SU-DHL-6 (cell line): ENCODE data around the gene ATP11A.

Experiments
- H2AFZ ChIP-seq: fragments of 200-600 bp; sonication (generic); 2 replicates; pipeline ENCODE4 v1.6.1; 2014; ENCODE audit warnings: low read depth, mild to moderate bottlenecking, moderate library complexity, mixed read lengths, antibody characterized with exemption, low read length; ENCODE audit not compliant: severe bottlenecking
- H3F3A ChIP-seq: fragments of 200-600 bp; shearing (Covaris generic); 2 replicates; pipeline ENCODE4 v1.6.0; 2016; ENCODE audit warnings: antibody characterized with exemption, mild to moderate bottlenecking; ENCODE audit not compliant: insufficient read depth
- H3K27ac ChIP-seq: fragments of 200-600 bp; sonication (generic); 2 replicates; pipeline ENCODE4 v1.5.1; 2016; ENCODE audit warnings: low read depth, mild to moderate bottlenecking, low read length, moderate library complexity, mixed read lengths
- H3K27me3 ChIP-seq: fragments of 200-600 bp; sonication (generic), shearing (Covaris generic); 2 replicates; pipeline ENCODE4 v1.6.0; 2014; ENCODE audit warnings: mild to moderate bottlenecking, low read length
- H3K36me3 ChIP-seq: fragments of 200-600 bp; sonication (generic); 2 replicates; pipeline ENCODE4 v1.6.1; 2014; ENCODE audit warnings: mild to moderate bottlenecking, low read length, mixed read lengths
- H3K4me2 ChIP-seq: fragments of 300-600, 200-600 bp; shearing (Covaris generic), sonication (generic); 2 replicates; pipeline ENCODE4 v1.6.0; 2014; ENCODE audit warnings: low read length, low read depth, mild to moderate bottlenecking; ENCODE audit not compliant: poor library complexity, severe bottlenecking
- H3K4me3 ChIP-seq: fragments of 200-600 bp; sonication (generic); 2 replicates; pipeline ENCODE4 v1.5.1; 2014; ENCODE audit warnings: antibody characterized with exemption, low read length, mild to moderate bottlenecking, mixed read lengths; ENCODE audit not compliant: insufficient read depth, poor library complexity, severe bottlenecking
- H3K79me2 ChIP-seq: fragments of 200-600 bp; sonication (generic); 2 replicates; pipeline ENCODE4 v1.6.1; 2014; ENCODE audit warnings: mild to moderate bottlenecking, low read length, moderate library complexity; ENCODE audit not compliant: insufficient read depth
- H3K9ac ChIP-seq: fragments of 200-600 bp; sonication (generic); 2 replicates; pipeline ENCODE4 v1.7.0; 2014; ENCODE audit warnings: mild to moderate bottlenecking, low read length
- H3K9me2 ChIP-seq: fragments of 200-600 bp; sonication (generic); replicated peaks from 2 replicates; pipeline ENCODE4 v1.6.1; 2014; ENCODE audit warnings: low read length; ENCODE audit not compliant: insufficient read depth
- H3K9me3 ChIP-seq: fragments of 200-600 bp; sonication (generic); 2 replicates; pipeline ENCODE4 v1.6.1; 2014; ENCODE audit warnings: low read length, mixed read lengths; ENCODE audit not compliant: insufficient read depth
- H4K20me1 ChIP-seq: fragments of 200-600 bp; sonication (generic); 2 replicates; pipeline ENCODE4 v1.6.1; 2014; ENCODE audit warnings: low read depth, mild to moderate bottlenecking, antibody characterized with exemption, low read length, moderate library complexity, mixed read lengths
- EZH2phosphoT487 ChIP-seq: fragments of 200-600 bp; sonication (generic), shearing (Covaris generic); conservative IDR thresholded peaks from 2 replicates; pipeline ENCODE4 v1.6.1; 2018; ENCODE audit warnings: mild to moderate bottlenecking, antibody characterized with exemption, low read length, moderate library complexity, mixed read lengths
- TF ChIP-seq, protein P1 (sequence below): fragments of 200-600 bp; sonication (generic); IDR thresholded peaks from one replicate; pipeline ENCODE4 v1.5.1; 2017; ENCODE audit warnings: antibody characterized with exemption, mild to moderate bottlenecking, low read length, moderate library complexity; ENCODE audit not compliant: insufficient read depth, poor library complexity, severe bottlenecking

ATP11A gene

DNA sequence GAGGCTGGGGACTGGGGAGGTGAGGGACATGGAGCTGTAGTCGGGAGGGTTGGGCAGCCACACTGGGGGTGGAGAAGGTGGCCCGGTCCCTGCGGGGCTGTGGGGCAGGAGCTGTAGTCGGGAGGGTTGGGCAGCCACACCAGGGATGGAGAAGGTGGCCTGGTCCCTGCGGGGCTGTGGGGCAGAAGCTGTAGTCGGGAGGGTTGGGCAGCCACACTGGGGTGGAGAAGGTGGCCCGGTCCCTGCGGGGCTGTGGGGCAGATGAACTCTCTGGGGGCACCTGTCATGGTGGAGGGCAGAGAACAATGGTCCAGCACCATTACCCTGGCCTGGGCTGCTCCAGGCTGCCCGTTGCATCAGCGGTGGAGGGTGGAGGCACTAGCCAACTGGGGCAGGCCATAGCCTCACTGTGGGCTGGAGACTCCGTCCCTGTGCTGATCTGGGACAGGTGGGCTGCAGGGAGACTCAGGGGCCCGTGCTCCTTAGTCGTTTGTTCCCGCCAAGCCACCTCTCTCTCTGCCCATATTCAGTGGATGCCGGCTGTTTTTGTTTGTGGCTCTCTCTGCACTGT, 51.4 kb downstream of the ATP11A start:
- H3K27ac ChIP-seq: no peak overlapping the region
- no peaks in the 10 kb centered on the region for H3K36me3 ChIP-seq
- no peaks in the 10 kb centered on the region for H3K9me2 ChIP-seq
- peaks cover 9% of the 10 kb centered on the region; the same call in 1 of the 2 replicates for H4K20me1 ChIP-seq
- H3K27me3 ChIP-seq: no peaks in the 10 kb centered on the region
- no peaks in the 10 kb centered on the region for H3K9me3 ChIP-seq
- H3F3A ChIP-seq: no peaks in the 10 kb centered on the region
- no peak overlapping the region for H3K4me3 ChIP-seq
- H3K9ac ChIP-seq: no peak overlapping the region
- H3K79me2 ChIP-seq: no peaks in the 10 kb centered on the region
- TF ChIP-seq, protein P1, sequence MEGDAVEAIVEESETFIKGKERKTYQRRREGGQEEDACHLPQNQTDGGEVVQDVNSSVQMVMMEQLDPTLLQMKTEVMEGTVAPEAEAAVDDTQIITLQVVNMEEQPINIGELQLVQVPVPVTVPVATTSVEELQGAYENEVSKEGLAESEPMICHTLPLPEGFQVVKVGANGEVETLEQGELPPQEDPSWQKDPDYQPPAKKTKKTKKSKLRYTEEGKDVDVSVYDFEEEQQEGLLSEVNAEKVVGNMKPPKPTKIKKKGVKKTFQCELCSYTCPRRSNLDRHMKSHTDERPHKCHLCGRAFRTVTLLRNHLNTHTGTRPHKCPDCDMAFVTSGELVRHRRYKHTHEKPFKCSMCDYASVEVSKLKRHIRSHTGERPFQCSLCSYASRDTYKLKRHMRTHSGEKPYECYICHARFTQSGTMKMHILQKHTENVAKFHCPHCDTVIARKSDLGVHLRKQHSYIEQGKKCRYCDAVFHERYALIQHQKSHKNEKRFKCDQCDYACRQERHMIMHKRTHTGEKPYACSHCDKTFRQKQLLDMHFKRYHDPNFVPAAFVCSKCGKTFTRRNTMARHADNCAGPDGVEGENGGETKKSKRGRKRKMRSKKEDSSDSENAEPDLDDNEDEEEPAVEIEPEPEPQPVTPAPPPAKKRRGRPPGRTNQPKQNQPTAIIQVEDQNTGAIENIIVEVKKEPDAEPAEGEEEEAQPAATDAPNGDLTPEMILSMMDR: no peak
- TF ChIP-seq EZH2phosphoT487: no peak
- H2AFZ ChIP-seq: no peak overlapping the region
- H3K4me2 ChIP-seq: no peak overlapping the region

DNA sequence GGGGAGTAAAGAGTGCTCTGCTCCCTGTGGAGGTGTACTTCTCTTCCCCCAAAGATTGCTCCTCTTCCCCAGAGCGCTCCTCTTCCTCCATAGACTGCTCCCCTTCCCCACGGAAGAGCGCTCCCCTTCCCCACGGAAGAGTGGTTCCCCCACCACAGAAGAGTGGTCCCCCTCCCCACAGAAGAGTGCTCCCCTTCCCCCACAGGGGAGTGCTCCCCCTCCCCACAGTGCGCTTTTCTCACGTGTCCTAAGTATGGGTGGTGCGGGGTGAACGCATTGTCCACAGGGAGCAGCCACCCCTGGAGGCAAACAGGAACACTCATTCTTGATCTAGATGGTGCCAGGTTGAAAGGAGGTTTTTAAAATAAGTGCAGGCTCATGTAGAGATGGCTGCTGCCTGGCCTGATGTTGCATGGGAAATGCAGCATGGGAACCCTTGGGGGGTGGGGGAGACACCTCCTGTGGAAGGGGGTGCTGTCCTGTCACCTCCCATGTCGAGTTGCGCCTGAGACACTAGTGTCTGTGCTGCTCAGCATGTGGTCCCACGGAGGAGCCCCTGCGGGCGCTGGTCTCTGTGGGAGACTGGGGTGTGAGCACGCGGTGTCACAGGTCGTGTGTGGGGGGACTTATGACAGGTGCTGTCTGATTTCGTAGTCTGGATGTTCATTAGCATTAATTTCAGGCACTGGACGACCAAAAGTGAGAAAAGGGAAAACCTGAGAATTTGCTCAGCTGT, 52.2 kb downstream of the ATP11A start:
- peaks cover 9% of the 10 kb centered on the region; the same call in 1 of the 2 replicates for H4K20me1 ChIP-seq
- no peaks in the 10 kb centered on the region for H3K27me3 ChIP-seq
- no peaks in the 10 kb centered on the region for H3K9me3 ChIP-seq
- TF ChIP-seq, protein P1: no peak
- no peak for TF ChIP-seq EZH2phosphoT487
- H3K9me2 ChIP-seq: no peaks in the 10 kb centered on the region
- no peak overlapping the region for H2AFZ ChIP-seq
- H3F3A ChIP-seq: no peaks in the 10 kb centered on the region
- H3K9ac ChIP-seq: no peak overlapping the region
- no peak overlapping the region for H3K4me2 ChIP-seq
- H3K27ac ChIP-seq: no peak overlapping the region
- no peaks in the 10 kb centered on the region for H3K79me2 ChIP-seq
- H3K4me3 ChIP-seq: no peak overlapping the region
- H3K36me3 ChIP-seq: no peaks in the 10 kb centered on the region

DNA sequence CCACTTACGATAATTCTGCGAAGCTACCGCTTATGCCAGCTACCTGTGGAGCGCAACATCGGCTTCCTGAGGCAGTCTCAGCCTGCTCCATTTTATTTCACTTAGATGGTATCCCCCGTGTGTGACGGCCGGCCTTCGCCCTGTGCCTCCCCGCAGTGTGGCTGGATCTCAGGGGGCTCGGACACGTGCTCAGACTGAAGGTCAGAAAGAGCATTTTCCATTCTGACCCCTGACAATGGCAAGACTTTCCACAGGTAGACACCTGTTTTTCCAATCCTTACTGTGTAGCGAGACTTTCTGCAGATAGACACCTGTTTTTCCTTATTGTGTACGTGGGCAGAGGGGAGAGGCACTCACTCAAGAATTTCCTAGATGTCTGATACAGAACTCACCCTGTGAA, 52.7 kb downstream of the ATP11A start:
- H3K9me3 ChIP-seq: no peaks in the 10 kb centered on the region
- no peak overlapping the region for H3K27ac ChIP-seq
- no peak overlapping the region for H3K4me2 ChIP-seq
- H3K27me3 ChIP-seq: no peaks in the 10 kb centered on the region
- TF ChIP-seq, protein P1: no peak
- TF ChIP-seq EZH2phosphoT487: no peak
- H3K9me2 ChIP-seq: no peaks in the 10 kb centered on the region
- no peak overlapping the region for H3K4me3 ChIP-seq
- no peaks in the 10 kb centered on the region for H3F3A ChIP-seq
- H3K9ac ChIP-seq: no peak overlapping the region
- no peaks in the 10 kb centered on the region for H3K79me2 ChIP-seq
- no peaks in the 10 kb centered on the region for H3K36me3 ChIP-seq
- no peak overlapping the region for H2AFZ ChIP-seq
- H4K20me1 ChIP-seq: peaks cover 9% of the 10 kb centered on the region; the same call in 1 of the 2 replicates
